GM21737 (cell line): ENCODE measurements around the gene RGS9.
"Not testable (repeated sequence)": the region's sequence is repeated elsewhere in the genome, so short reads cannot be mapped to it uniquely, and the experiment has no call there.

Experiments used
- ATAC-seq: cut with Tn5 transposase; IDR thresholded peaks from one replicate; pipeline ENCODE4 v1.9.1; 2021; ENCODE audit warnings: mild to moderate bottlenecking, moderate library complexity; ENCODE audit not compliant: unreplicated experiment

The RGS9 gene

DNA sequence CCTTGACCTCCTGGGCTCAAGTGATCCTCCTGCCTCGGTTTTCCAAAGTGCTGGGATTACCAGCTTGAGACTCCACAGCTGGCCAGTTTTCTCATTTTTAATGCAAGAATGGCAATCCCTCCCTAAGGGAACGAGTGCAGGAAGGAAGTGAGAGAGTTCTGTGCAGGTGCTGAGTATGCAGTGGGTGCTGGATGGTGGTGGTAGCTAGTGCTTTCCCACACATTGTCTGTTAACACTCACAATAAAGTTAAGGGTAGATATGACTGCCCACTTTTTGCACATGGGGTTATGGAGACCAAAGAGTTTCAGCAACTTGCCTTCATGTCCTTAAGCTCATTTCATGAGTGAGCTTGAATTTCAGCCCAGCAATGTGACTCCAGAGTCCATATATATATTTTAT, 18.5 kb downstream of the RGS9 start:
- ATAC-seq = no peak

DNA sequence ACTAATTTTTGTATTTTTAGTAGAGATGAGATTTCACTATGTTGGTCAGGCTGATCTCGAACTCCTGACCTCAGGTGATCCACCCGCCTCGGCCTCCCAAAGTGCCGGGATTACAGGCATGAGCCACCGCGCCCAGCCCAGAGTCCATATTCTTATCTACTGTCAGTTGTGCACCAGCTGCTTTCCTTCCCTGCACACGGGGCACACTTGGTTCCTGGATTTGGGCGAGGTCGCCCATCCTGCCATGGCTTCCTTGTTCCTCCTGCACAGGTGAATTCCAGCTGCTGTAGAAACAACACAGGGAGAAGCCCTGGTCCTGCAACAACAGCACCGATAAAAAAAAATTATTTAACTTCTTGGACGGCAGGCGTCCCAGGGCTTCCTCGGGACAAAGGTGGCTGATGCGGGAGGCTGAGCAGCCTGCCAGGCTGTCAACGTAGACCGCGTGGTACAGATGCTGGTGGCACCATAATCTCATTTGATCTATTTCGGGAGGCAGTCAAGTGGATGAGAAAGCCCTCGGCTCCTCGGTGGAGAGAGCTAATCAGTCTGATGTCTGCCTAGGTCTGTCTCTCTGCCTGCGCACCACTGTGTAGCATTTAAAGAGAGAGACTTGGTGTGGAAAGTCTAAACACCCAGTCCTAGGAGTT, 19.1 kb downstream of the RGS9 start:
- ATAC-seq = no peak

DNA sequence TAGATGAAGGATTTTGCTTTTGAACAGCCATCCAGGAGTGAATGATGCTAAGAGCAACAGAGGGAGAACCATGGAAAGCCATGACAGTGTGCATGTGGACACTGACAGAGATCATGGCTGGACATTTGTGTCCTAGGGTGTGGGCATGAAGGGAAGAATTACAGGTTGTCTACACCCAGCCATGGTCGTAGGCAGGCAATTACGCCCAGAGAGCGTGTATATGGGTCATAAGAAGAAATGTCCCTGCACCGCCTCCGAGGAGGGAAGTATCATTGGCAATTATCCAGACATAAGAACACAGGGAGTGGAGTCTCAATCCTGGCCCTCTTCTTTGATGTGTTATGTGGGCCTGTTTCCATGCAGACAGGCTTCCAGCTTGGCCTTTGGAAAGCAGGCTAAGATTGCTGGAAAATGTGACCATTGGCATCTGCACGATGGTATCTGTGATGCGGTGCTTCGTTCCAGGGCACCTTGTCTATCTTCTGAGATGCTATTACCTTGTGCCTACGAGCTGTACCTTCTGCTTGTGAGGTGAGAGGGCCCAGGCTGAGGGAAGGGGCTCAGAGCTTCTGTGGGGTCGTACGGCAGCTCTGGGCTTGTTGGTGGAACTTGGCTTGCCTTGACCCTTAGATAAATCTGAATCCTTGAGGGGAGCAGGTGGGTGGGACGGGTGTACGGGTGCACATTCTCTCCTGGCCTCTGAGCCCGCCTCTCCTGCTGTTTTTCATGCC, 19.8 kb downstream of the RGS9 start:
- no peak for ATAC-seq

DNA sequence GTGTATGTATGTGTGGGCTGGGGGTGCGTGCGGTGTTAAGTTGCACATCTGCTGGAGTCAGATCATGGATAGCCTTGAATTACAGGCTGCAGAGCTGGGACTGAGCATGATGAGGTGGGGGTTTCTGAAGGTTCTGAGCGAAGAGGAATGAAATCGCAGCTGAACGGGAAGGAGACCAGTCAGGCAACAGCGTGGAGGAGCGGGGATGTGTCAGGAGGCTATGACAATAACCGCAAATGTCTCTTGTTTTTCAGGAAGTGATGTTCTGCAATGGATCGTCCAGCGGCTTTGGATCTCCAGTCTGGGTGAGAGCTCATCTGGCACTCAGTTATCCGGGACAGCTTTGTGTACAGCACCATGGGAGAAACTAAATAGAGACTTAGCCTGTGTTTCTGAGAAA, 20.9 kb downstream of the RGS9 start:
- no peak for ATAC-seq

DNA sequence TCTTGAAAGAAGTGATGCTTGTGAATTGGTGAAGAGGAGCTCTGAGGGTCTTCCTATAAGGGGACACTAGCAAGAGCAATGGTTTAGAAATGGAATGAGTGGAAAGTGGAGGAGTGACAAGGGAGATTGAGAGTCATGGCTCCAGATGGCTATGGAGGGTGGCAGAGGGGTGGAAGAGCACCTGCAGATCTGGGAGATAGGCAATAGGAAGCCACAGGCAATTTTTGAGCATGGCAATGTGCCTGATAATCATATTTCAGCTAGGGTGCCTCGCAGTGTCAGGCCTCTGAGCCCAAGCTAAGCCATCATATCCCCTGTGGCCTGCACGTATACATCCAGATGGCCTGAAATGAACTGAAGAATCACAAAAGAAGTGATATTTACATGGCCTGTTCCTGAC, 21.5 kb downstream of the RGS9 start:
- no peak for ATAC-seq

DNA sequence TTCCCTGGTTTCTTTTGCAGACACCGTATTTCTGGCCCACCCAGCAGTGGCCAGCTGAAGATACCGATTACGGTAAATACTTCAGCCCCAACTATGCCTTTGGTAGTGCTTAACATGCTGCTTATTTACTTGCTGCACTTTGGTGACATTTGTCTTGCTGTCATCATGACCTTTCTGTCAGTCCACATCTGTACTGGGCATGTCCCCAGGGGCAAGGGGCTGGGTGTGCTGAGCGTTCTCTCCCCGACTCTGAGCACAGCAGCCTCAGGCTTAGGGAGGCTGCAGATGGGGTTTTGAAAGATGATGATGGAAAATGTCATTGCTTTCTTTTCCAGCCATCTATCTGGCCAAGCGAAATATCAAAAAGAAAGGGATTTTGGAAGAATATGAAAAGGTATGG, 23.3 kb downstream of the RGS9 start:
- ATAC-seq = no peak

DNA sequence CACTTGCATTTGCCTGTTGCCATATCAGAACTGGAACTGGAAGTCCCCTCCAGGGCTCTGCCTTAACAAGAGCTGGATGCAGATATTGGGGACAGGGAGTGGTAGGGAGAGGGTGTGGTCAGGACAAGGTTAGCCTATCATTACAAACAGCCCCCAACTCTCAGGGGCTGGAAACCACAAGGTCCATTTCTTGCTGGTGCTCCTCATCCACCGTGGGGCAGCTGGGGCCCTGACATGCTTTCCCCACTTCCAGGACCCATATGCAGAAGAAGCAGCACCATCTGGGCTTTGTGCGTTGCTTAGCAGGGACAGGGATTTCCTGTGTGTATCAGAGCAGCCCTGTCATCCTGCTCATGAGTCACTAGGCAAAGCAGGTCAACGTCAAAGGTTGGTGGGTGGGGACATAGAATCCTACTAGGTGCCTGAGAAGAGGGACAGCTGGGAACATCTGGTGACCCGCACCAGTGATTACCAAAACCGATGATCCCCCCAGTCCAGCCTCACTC, 26.9 kb downstream of the RGS9 start:
- peak; percentile 91 for ATAC-seq

DNA sequence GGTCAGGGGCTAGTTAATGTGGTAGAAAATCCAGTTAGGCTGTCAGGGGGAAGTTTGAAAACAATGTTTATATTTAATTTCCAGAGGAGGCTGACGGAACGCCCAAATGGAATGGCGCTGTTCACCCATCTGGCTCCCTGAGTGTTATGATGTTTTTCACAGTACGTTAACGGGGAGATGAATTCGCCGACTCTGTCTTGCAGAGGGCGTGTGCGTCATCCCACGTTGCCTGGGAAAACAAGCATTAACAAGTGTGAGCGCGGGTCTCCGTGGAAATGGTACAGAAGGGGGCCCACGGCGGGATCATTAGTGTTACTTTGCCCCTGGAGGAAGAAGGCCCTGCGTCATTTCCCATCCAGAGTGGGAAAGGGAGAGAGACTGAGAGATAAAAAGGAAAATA, 29.6 kb downstream of the RGS9 start:
- no peak for ATAC-seq

DNA sequence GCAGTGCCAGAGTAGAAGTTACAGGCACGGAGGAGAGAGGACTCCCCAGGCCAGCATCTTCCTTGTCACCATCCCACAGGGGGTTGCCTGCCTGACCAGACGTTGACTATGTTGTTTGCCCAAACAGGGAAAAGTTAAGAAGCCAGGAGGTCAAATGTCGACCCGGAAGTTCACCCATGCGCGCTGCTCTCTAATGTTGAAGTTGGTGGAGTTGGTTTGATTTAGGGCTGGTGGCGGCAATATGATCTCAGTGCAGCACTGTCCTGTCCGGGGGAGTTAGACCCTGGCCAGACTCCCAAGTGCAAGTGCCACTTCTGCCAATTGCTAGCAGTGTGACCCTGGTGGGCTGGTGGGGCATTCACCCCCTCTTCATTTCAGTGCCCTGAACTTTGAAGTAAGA, 30.4 kb downstream of the RGS9 start:
- no peak for ATAC-seq

DNA sequence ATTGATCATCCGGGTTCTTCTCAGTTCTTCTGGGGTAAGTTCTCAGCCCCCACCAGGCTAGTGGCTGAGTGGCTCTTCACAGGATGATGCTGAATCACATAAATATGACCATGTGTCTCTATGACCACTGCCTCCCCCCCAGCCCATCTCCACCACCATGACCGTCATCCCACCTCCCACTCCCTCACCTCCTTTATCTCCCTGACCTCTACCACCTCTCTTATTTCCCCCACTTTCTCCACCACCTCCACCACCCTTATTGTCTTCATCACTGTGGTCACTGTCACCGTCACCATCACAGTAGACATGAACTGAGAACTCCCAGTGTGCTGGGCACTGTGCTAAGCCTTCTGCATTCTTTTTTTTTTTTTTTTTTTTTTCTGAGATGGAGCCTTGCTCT, 32.5 kb downstream of the RGS9 start:
- ATAC-seq = no peak

DNA sequence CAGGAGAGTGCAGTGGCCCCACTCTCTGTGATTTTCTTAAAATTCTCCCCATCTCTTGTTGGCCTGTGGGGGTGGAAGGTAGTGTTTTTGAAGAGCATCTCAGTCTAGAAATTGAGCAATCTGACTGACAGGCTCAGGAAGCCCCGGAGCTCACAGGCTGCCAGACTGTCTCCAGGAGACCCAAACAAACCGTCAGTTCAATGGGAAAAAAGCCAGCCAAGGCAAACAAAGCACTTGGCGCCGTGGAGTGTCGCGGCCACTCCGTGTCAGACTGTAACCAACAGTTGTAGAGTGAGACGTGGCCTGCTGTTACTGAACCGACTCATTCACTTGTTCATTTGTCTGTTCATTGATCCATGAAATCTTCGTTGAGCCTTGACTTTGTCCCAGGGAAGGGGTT, 33.7 kb downstream of the RGS9 start:
- no peak for ATAC-seq

DNA sequence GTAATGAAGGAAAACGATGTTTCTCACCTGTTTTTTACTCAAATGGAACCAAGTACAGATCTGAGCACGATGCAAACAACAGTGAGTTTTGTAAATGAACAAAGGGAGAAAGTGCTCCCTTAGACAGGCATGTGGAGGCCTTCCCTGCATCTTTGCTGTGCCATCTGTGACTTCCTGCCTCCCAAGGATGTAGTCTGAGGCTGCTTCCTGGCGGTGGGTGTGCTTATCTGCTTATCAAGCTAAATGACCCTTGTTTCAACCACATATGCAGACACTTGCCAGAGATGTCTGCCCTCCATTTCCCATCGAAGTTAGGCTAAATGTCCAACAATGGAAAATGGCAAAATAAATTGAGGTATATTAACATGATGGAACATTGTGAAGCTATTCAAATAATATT, 34.6 kb downstream of the RGS9 start:
- no peak for ATAC-seq

DNA sequence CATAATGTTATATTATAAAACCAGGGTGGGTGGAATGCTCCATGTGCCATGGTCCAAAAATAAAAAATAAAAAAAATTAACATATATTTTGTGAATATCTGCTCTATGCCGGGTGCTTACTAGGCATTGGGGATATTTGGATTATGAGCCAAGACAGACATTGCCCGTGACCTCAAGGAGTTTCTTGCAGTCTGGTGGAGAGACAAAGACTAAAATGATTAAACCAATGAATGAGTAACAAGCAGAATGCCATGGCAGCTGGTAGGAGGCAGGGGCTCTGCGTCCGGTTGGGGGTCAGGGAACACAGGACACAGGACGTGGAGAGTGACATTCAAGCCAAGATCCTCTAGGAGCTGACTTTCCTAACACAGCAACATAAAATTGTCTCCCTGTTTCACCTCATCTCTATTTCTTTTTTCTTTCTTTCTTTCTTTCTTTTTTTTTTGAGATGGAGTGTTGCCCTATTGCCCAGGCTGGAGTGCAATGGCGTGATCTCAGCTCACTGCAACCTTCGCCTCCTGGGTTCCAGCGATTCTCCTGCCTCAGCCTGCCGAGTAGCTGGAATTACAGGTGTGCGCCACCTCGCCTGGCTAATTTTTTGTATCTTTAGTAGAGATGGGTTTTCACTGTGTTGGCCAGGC, 35.4 kb downstream of the RGS9 start:
- ATAC-seq = no peak

DNA sequence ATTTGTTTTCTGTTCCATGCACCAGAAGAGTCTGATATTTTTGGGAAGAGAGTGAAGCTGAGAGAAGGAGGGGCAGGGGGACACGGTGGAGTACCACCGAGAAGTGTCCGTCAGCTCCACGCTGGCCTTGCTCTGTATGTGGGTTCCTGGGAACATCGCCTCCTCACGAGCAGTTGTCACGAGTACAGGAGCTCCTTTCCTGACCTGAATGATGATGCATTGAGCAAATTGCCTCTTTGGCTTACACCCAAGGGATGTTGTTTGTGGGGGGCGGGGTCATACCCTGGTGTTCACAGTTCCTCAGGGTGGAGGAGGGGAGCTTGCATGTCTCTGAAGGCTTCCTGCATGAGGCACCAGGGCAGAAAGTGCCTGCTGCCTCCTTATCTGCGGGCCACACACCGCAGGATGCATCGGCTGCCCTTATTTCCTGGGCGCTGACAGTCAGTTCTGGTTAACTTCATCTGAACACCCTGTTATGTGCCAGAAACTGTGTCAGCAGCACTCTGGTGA, 36.2 kb downstream of the RGS9 start:
- no peak for ATAC-seq

DNA sequence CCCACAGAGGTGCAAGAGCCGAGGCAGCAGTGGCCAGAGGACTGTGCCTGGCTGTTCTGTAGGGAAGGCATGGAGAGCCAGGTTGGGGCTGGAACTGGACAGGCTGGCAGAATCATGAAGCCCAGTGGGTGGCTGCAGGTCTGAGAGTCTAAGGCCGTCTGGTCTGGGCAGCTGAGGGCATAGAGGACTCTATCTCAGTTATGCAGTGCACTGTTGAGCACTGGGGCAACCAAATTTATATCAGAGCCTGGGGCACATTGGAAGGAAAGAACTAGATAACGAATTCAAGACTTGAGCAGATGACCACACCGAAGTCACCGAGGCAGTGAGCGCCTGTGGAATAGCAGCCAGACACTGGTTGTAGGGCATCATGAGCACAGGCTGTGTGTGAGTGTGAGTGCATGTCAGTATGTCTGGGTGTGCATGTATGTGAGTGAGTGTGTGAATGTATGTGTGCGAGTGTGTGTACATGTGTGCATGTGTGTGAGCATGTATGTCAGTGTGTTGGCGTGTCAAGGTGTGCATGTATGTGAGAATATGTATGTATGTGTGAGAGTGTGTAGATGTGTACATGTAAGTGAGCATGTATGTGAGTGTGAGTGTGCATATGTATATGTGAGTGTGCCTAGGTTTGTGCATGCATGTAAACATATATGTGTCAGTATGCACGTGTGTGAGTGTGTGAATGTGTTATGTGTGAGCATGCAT, 37.0 kb downstream of the RGS9 start:
- no peak for ATAC-seq

DNA sequence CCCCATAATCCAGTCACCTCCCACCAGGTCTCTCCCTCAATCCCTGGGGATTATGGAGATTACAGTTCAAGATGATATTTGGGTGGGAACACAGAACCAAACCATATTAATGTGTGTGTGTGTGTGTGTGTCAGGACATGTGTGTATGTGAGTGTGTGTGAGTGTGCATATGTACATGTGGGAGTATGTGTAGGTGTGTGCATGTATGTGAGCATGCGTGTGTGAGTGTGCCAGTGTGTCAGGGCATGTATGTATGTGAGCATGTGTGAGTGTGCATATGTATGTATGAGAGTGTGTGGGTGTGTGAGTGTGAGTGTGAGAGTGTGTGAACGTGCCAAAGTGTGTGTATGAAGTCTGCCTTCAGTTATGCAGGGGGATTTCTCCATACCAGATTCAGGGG, 37.8 kb downstream of the RGS9 start:
- no peak for ATAC-seq

DNA sequence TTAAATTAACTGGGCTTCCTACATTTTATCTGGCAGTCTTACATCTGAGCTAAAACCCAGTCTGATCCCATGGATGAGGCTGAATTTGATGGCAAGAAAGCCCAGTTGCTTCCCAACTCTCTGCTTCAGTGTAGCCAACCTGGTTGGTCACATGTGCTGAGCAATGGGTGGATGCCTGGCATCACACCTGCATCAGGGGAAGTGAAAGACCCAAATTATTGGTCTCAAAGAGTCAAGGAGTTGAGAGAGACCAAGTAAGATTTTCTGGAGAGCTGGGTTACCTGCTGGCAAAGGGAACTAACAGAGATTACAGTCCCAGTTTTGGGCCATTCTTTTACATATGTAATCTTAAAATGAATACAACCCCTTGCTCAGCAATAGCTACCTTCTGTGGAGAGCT, 38.8 kb downstream of the RGS9 start:
- ATAC-seq = no peak

DNA sequence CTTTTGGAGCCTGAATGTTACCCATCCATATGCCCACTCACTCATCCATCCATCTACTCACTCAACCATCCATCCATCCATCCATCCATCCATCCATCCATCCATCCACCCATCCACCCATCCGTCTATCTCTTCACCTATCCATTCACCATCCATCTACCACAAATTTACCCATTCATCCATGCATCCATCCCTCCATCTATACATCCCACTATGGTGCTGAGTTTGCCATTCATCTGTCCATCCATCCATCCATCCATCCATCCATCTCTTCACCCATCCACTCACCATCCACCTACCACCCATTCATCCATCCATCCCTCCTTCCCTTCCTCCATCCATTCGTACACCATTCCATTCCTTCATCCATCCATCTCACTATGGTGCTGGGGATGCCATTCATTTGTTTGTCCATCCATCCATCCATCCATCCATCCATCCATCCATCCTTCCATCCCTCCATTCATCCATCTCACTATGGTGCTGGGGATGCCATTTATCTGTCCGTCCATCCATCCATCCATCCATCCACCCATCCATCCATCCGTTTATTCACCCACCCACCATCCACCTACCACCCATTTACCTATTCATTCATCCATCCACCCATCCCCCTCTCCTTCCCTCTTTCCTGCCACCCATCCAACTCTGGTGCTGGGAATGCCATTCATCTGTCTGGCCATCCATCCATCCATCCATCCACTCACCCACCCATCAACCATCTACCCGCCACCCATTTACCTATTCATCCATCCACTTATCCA, 39.7 kb downstream of the RGS9 start:
- no peak for ATAC-seq

DNA sequence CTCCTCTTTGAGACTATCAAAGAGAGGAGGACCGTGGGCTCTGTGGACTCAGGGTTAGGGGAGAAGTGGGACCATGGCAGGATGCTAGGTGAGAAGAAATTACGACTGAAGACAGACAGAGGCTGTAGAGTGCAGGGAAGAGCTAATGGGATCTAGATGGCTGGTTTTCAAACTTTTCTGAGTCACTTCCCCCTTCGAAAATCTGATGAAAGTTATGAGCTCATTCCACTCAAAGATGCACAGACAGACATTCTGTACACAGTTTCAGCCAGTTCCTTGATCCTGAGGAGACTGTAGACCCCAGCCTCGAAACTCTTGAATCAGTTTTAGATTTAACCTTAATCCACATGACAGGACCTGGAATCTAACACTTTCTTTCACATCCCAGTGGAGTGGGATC, 40.7 kb downstream of the RGS9 start:
- ATAC-seq = no peak

DNA sequence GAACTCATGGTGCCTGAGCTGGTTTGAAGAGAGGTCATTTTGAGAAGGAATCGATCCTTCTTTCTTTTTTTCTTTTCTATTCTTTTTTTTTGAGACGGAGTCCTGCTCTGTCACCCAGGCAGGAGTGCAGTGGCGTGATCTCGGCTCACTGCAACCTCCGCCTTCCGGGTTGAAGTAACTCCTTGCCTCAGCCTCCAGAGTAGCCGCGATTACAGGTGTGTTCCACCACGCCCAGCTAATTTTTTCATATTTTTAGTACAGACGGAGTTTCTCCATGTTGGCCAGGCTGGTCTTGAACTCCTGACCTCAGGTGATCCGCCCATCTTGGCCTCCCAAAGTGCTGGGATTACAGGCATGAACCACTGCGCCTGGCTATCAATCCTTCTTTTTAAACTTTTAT, 43.1 kb downstream of the RGS9 start:
- not testable (repeated sequence) for ATAC-seq
